Gastroesophageal sphincter (tissue), 4 donors: ENCODE measurements around the gene EXOC2. TPM values are rescaled to one million over a fixed set of nuclear protein-coding genes. Genes with fewer than 3 reads are reported as not detected.
"Not testable (repeated sequence)": the region's sequence is repeated elsewhere in the genome, so short reads cannot be mapped to it uniquely, and the experiment has no call there.

Experiments
- ATAC-seq: fragments of 150-250 bp; one replicate; pipeline ENCODE4 v1.9.1; 2016; ENCODE audit warnings: mild to moderate bottlenecking, moderate library complexity
- H3K27ac ChIP-seq, 4 donors: fragments of 200-600 bp; sonication (generic) in 3 of 4; 1 replicate in 3 of 4; 2 replicates in 1 of 4; pipeline ENCODE4 v1.5.1; 2016 to 2019
- H3K27me3 ChIP-seq: fragments of 200-600 bp; sonication (generic); one replicate; pipeline ENCODE4 v1.5.1; 2019
- H3K36me3 ChIP-seq, 2 donors: fragments of 200-600 bp; sonication (generic); one replicate each; pipeline ENCODE4 v1.5.1; 2019; ENCODE audit warnings: control low read depth in 1 of 2
- H3K4me1 ChIP-seq, 3 donors: fragments of 200-600 bp; sonication (generic); 1 replicate in 2 of 3; 2 replicates in 1 of 3; pipeline ENCODE4 v1.5.1; 2016 to 2019; ENCODE audit warnings: control low read depth in 2 of 3
- H3K4me3 ChIP-seq, 2 donors: fragments of 200-600 bp; sonication (generic); one replicate each; pipeline ENCODE4 v1.5.1; 2019; ENCODE audit warnings: mild to moderate bottlenecking in 1 of 2, moderate library complexity in 1 of 2
- H3K9me3 ChIP-seq, 3 donors: fragments of 200-600 bp; sonication (generic); one replicate each; pipeline ENCODE4 v1.5.1; 2017 to 2019; ENCODE audit warnings: control low read depth in 2 of 3
- CTCF ChIP-seq, 4 experiments: fragments of 200-600 bp in 2 of 4; fragments of 450-650 bp in 2 of 4; sonication (generic) in 1 of 4; IDR thresholded peaks; one replicate each; pipeline ENCODE4 v1.5.1; 2017 to 2019; ENCODE audit warnings: antibody characterized with exemption in 4 of 4, mild to moderate bottlenecking in 2 of 4, moderate library complexity in 2 of 4
- EP300 ChIP-seq: sonication (generic); formaldehyde crosslinking; IDR thresholded peaks from one replicate; pipeline ENCODE4 v1.6.1; 2017; ENCODE audit warnings: antibody characterized with exemption, mild to moderate bottlenecking
- POLR2A ChIP-seq, 2 donors: fragments of 450-650 bp; IDR thresholded peaks; one replicate each; pipeline ENCODE4 v1.6.1; 2017; ENCODE audit warnings: antibody characterized with exemption in 2 of 2, mild to moderate bottlenecking in 2 of 2, moderate library complexity in 1 of 2
- POLR2AphosphoS5 ChIP-seq: sonication (generic); formaldehyde crosslinking; IDR thresholded peaks from one replicate; pipeline ENCODE4 v1.6.1; 2017; ENCODE audit warnings: antibody characterized with exemption
- WGBS, 2 donors: methylation state at CpG; one replicate each; pipeline ENCODE4 v1.1.5; 2018; ENCODE audit warnings: low coverage in 1 of 2; 5-methylcytosine and 5-hydroxymethylcytosine counted together
- total RNA-seq, 4 donors: library from RNA; depleted of rRNA; stranded (reverse); fragments of >200 nt; gene quantifications; one replicate each; pipeline ENCODE4 v1.1.0, GENCODE V29; 2016

EXOC2 gene
- total RNA-seq, 4 donors from 2014 or later, result 17.8 to 39.2 (median 25.8) TPM

- Histone ChIP-seq H3K36me3 (peaks cover 0 to 52% of the 10 kb centered on the region in 2 donors), H3K27ac (no peak overlapping the region), H3K9me3 (no peaks in the 10 kb centered on the region), H3K27me3 (no peaks in the 10 kb centered on the region), H3K4me3 (no peak overlapping the region), H3K4me1 (peaks cover 0 to 6% (median 0%) of the 10 kb centered on the region in 3 donors)
- TF ChIP-seq POLR2AphosphoS5 (no peak), POLR2A (IDR thresholded peaks at IDR 0.05) (no peak), CTCF (IDR thresholded peaks at IDR 0.05) (no peak), EP300 (no peak)
- ATAC-seq, result no peak
- WGBS, 2 donors, result 22% methylated on average over 1 of the region's 7 CpGs; no CpG with 5 or more reads in 1 of the 2 donors
Measured at GRCh38 chr6:613981-614380, 79.0 kb downstream of the EXOC2 start.

- ATAC-seq, result no peak
- TF ChIP-seq POLR2AphosphoS5 (no peak), EP300 (no peak), CTCF (IDR thresholded peaks at IDR 0.05) (no peak), POLR2A (IDR thresholded peaks at IDR 0.05) (no peak)
- H3K4me3 ChIP-seq, result no peak overlapping the region
- 49 to 59% methylated on average over 4 of the region's 4 CpGs for WGBS, 2 donors
- H3K27me3 ChIP-seq, result no peaks in the 10 kb centered on the region
- H3K36me3 ChIP-seq, result peaks cover 0 to 47% of the 10 kb centered on the region in 2 donors
- no peaks in the 10 kb centered on the region for H3K9me3 ChIP-seq
- H3K27ac ChIP-seq, result no peak overlapping the region
- peaks cover 0 to 6% (median 0%) of the 10 kb centered on the region in 3 donors for H3K4me1 ChIP-seq
Measured at GRCh38 chr6:611928-612327, 81.0 kb downstream of the EXOC2 start.

GRCh38 chr6:610882-611281 lies 82.1 kb downstream of the EXOC2 start:
- ATAC-seq, result no peak
- Histone ChIP-seq H3K4me3 (no peak overlapping the region), H3K9me3 (no peaks in the 10 kb centered on the region), H3K27ac (no peak overlapping the region), H3K36me3 (peaks cover 0 to 44% of the 10 kb centered on the region in 2 donors), H3K27me3 (no peaks in the 10 kb centered on the region), H3K4me1 (peaks cover 0 to 6% (median 0%) of the 10 kb centered on the region in 3 donors)
- TF ChIP-seq EP300, result no peak
- TF ChIP-seq POLR2A (IDR thresholded peaks at IDR 0.05), result no peak
- TF ChIP-seq POLR2AphosphoS5, result no peak
- no peak for TF ChIP-seq CTCF (IDR thresholded peaks at IDR 0.05)
- 41 to 50% methylated on average over 1 to 2 of the region's 2 CpGs for WGBS, 2 donors

- H3K4me3 ChIP-seq, result no peak overlapping the region
- no peaks in the 10 kb centered on the region for H3K27me3 ChIP-seq
- WGBS, 2 donors, result 94 to 96% methylated on average over 4 of the region's 4 CpGs
- H3K27ac ChIP-seq, result no peak overlapping the region
- H3K4me1 ChIP-seq, result peaks cover 0 to 6% (median 0%) of the 10 kb centered on the region in 3 donors
- ATAC-seq, result no peak
- H3K9me3 ChIP-seq, result no peaks in the 10 kb centered on the region
- TF ChIP-seq CTCF (IDR thresholded peaks at IDR 0.05) (no peak), EP300 (no peak), POLR2A (IDR thresholded peaks at IDR 0.05) (no peak), POLR2AphosphoS5 (no peak)
- peaks cover 0 to 34% of the 10 kb centered on the region in 2 donors for H3K36me3 ChIP-seq
Measured at GRCh38 chr6:609905-610304, 83.0 kb downstream of the EXOC2 start.

- ATAC-seq, result no peak
- Histone ChIP-seq H3K4me3 (no peak overlapping the region), H3K27me3 (no peaks in the 10 kb centered on the region), H3K36me3 (peaks cover 0 to 26% of the 10 kb centered on the region in 2 donors), H3K9me3 (no peaks in the 10 kb centered on the region), H3K4me1 (peaks cover 0 to 6% (median 0%) of the 10 kb centered on the region in 3 donors), H3K27ac (no peak overlapping the region)
- TF ChIP-seq POLR2A (IDR thresholded peaks at IDR 0.05), result no peak
- no peak for TF ChIP-seq POLR2AphosphoS5
- TF ChIP-seq CTCF (IDR thresholded peaks at IDR 0.05), result no peak
- no peak for TF ChIP-seq EP300
- 94 to 100% methylated on average over 4 to 10 of the region's 14 CpGs for WGBS, 2 donors
Measured at GRCh38 chr6:606829-607379, 86.0 kb downstream of the EXOC2 start.

GRCh38 chr6:605895-606294 lies 87.0 kb downstream of the EXOC2 start:
- H3K4me3 ChIP-seq, H3K27ac ChIP-seq, ATAC-seq, H3K27me3 ChIP-seq, H3K4me1 ChIP-seq, H3K9me3 ChIP-seq: not testable (repeated sequence)
- WGBS, 2 donors, result 82 to 100% methylated on average over 1 to 5 of the region's 5 CpGs
- peaks cover 0 to 26% of the 10 kb centered on the region in 2 donors for H3K36me3 ChIP-seq
